Forelimb muscle (tissue), 1 donor: ENCODE measurements around the gene TCP11X2. TPM values are rescaled to one million over a fixed set of nuclear protein-coding genes. Genes with fewer than 3 reads are reported as not detected.
"Not testable (repeated sequence)": the region's sequence is repeated elsewhere in the genome, so short reads cannot be mapped to it uniquely, and the experiment has no call there.

Source experiments
- DNase-seq: peaks from one replicate; pipeline ENCODE4 v3.0.0-alpha.2; 2013; ENCODE audit warnings: low read depth
- polyA plus RNA-seq: library from polyadenylated mRNA; unstranded; fragments of 120-200 nt; gene quantifications from one replicate; pipeline ENCODE4 v1.2.1, GENCODE V29; 2013; ENCODE audit not compliant: insufficient read length

The TCP11X2 gene
- not detected for polyA plus RNA-seq

DNA sequence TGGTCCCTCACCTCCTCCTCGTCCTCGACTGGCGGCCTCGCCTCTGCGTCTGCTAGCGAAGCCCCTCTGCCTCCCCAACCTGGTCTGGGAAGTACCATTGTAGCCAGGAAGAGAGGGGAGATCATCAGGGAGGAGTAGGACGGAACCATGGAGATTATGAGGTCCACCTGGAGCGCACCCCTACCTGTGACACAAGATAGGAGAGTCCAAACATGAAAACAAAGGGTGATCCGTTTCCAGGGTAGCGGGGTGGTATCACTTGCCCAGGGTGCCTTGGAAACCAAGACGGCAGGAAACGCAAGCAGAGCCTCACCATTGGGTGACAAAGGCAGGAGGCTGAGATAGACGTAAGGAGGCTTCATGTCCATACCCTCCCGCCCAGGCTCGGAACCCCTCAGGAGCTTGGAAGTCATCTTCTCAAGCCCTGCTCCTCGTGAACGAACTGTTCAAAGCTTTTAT is at the start of gene TCP11X2:
Gene TCP11X2 (minus strand): TSS at position 51 of the 459 bp plus-strand sequence.
- DNase-seq, result not testable (repeated sequence)

DNA sequence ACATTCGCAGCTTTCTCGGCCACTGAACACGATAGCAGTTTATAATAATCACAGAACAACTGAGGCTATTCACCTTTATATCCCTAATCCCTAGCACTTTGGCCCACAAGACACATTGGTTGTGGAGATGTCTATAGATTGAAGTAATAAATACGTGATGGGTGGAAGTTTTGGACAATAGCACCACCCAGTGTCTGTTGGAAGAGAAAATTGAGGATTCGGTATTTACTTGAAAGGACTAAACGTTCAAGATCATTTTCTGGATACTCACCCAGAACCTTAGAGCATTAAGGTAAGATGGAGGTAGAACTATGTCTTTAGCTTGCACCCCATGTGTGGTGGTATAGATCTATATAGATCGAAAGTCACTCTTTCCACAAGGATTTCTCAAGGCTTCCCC is 45.7 kb upstream of the TCP11X2 start:
- no peak for DNase-seq

DNA sequence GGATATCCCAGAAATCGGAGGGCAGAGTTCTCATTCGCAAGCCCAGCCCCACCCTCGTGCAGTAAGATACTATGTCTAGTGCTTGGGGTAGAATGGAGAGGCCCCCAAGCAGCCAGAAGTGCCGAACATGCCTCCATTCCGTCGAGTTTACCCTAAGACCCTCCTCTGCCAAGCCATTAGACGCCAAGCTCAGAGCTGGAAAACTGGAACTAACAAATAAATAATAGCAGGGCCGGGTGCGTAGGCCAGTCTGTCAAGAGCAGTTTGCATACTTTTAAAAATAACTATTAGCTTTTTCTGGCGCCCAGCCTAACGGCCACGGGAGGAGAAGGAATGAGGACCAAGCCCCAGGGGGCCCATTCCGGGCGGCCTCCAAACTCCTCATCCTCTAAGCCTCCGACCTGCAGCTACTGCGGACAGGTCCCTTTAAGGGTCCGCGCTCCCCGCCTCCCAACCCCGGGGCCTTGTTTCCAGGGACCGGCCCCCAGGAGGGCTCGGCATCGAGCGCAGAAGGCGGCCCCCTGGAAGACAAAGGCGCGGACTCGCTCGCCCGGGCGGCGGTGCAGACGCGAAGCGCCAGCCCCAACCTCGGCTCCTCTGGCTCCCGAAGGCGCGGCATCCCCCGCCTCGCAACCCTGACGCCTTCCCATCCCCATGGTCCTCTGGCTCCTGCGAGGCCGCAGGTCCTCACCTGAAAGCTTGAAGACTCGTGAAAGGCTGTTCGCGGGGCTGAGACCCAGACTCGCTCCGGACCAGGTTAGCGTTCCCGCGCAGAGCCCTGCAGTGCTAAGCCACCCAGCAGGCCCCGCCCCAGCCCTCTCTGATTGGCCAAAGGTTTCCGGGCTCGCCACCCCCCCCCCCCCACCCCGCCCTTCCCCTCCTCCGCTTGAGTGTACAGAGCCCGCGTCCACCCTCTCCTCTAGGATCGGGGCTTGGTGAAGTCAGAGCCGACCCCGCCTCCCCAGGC is 44.6 kb upstream of the TCP11X2 start, which contains the start of gene TMSB15A:
Gene TMSB15A (minus strand): TSS at position 765 of the 967 bp plus-strand sequence.
- DNase-seq, result peak; percentile 8

DNA sequence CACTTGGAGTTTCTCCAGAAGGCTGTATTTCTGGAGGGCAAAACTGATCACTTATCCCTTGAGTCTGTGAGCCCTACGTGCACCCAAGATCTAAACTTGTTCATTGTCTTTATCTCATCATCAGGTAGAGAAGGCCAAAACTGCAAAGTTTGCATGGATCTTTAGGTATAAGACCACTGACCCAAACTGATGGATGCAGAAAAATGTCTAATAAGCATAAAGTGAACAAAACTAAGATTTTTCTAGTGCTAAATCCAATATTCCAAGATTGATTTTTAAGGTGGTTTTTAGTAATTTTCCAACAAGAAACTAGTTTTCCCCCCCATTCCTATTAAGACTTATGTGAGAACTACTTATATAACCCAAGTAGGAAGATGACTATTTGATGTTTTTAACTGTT is 42.9 kb upstream of the TCP11X2 start:
- no peak for DNase-seq

DNA sequence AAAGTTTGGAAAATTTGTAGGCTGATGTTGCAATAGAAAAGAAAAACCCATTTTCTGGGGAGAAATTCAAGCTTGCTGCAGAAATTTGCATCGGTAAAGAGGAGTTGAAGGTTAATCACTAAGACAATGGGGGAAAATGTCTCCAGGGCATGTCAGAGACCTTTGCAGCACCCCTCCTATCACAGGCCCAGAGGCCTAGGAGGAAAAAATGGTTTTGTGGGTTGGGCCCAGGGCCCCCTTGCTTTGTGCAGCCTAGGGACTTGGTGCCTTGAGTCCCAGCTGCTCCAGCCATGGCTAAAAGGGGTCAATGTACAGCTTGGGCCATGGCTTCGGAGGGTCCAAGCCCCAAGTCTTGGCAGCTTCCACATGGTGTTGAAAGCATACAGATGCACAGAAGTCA is 27.1 kb upstream of the TCP11X2 start:
- DNase-seq, result no peak

DNA sequence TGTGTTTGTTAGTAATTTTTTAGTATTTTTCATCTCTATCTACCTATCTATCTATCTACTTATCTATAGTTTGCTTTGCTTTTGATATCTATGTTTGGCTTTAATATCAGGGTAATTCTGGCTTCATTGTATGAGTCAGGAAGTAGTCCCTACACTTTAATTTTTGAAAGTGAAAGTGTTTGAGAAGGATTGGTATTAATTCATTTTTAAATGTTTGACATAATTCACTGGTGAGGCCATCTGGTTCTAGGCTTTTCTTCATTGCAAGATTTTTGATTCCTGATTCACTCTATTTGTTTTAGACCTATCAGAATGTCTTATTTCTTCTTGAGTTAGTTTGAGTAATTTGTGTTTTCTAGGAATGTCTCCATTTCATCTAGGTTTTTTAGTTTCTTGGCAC is 20.2 kb upstream of the TCP11X2 start:
- no peak for DNase-seq

DNA sequence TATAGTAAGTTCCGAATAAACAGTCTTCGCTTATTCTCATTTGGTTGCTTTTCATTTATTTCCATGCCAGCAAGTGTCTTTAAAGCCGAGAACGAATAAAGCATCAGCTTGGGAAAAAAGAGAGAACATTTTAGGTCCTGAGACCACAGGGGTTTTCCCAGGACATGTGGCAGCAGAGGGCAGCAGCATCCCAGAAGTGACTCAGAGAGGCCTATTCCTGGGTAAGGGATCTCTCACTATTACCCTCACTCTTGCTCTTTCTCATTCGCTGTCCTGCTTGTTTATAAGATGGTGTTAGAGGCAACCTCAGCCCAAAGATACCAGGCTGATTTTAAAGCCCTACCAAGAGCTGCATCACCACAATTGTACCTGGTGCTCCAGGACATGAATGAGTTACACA is 7.2 kb upstream of the TCP11X2 start:
- not testable (repeated sequence) for DNase-seq

DNA sequence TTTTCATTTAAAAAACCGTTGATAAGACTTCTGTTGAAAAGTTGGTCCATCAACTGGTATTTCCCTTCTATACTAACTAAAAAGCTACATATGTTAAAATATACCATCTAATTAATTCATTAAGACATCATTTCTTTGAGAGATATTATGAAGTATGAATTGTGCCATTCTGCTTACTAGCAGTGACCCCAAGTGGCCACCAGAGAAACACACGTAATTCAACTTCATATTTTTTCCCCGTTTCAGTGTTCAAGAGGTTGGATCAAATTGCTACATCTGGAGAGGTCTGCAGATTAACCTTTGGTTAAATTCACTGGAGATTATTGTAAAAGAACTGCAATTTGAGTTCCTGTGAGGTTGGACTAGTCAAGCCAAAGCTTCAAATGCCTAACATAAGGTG is 1.4 kb downstream of the TCP11X2 start:
- DNase-seq, result not testable (repeated sequence)

DNA sequence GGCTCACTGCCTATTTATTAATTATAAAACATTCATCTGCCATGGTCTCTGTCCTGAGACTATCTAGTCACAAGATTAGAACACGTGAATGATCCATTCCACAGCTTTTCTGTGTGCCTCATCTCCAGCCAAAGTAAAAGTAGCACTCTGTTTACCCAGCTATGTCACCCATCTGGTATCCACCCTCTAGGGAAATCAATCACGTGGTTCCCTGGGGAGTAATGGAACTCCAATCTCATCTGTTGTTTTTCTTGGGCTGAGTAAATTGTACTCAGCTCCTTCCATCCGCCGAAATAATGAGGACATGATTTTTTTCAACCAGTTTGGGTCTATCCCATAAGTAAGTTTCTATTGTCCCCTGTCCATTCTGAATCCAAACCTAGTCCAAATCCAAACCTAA is 13.0 kb downstream of the TCP11X2 start:
- not testable (repeated sequence) for DNase-seq

DNA sequence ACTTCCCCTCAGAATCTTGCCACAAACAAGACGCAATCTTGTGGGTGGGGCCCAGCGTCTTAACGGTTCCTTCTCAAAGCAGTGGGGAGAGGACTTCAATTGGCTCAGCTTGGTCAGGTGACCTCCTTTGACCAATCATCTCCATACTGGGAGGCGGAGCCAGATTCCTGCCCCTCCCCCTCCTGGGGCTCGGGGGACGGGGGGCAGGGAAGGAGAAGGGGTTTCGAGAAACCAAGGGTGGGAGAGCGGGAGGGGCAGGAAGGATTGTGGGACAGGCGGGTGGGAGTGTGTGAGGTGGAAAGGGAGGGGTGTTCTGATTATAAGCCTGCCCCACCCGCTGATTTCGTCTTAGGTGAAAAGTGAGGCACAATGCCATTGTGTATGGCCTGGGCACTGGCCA is 31.7 kb downstream of the TCP11X2 start, which contains the start of gene NXF2B:
Gene NXF2B (minus strand): TSS at position 101 of the 400 bp plus-strand sequence. CDS start 59,972 bp downstream, outside the sequence.
- DNase-seq, result not testable (repeated sequence)

DNA sequence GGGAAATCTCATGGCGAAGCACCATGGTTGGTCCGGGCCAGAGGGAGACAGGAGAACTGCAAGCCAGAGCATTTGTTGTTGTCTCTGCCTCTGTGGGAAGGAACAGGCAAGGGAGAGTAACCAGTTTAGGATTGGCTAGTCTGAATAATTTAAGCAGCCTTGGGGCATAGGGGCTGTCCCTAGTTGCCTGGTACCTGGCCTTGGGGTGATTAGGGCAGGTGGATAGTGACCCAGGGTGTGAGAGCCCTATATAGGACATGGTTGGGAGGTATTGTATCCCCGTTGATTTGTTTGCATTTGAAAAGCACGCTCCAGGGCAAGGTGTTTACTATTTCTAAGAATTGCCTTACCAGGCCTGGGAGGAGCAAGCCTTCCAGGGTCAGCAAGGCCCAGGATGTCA is 57.1 kb downstream of the TCP11X2 start:
- DNase-seq, result not testable (repeated sequence)

Other genes with a start within 250 kb of the TCP11X2 start
- gene NXF2, start 224.6 kb downstream of the TCP11X2 start, polyA plus RNA-seq, result not detected
- gene NXF2B, start 31.8 kb downstream of the TCP11X2 start, polyA plus RNA-seq, result not detected
- gene TMSB15A, start 44.9 kb upstream of the TCP11X2 start, polyA plus RNA-seq, result 9.8 TPM
- gene ARMCX5, start 127.7 kb upstream of the TCP11X2 start, polyA plus RNA-seq, result 6.2 TPM
- gene GPRASP1, start 179.7 kb upstream of the TCP11X2 start, polyA plus RNA-seq, result 10.4 TPM
- 15.5 TPM for gene GPRASP2, start 240.6 kb upstream of the TCP11X2 start, polyA plus RNA-seq
- 7.0 TPM for gene GPRASP3, start 248.9 kb upstream of the TCP11X2 start, polyA plus RNA-seq